AML-193 (cell line): ENCODE measurements around the gene STAM.

ENCODE experiments used
- DNase-seq, 2 experiments: peaks; one replicate each; lab custom pipeline; 2025; lab: John Stamatoyannopoulos, UW

The STAM gene

GRCh38 chr10:17647326-17647725, 3.4 kb downstream of the STAM start:
- DNase-seq = peak; percentile 79 to 83

GRCh38 chr10:17648243-17649035, 4.5 kb downstream of the STAM start:
- DNase-seq = no peak

- no peak for DNase-seq
Observed at GRCh38 chr10:17649052-17649451, 5.1 kb downstream of the STAM start.

- DNase-seq = no peak
Observed at GRCh38 chr10:17649836-17650235, 5.9 kb downstream of the STAM start.

- no peak for DNase-seq
Observed at GRCh38 chr10:17650416-17650815, 6.5 kb downstream of the STAM start.

- no peak for DNase-seq
Observed at GRCh38 chr10:17651896-17652295, 7.9 kb downstream of the STAM start.

GRCh38 chr10:17652585-17652984, 8.6 kb downstream of the STAM start:
- no peak for DNase-seq

GRCh38 chr10:17655009-17655408, 11.1 kb downstream of the STAM start:
- DNase-seq = no peak

GRCh38 chr10:17655567-17656146, 11.7 kb downstream of the STAM start:
- DNase-seq = no peak

- DNase-seq = no peak
Observed at GRCh38 chr10:17657103-17657500, 13.2 kb downstream of the STAM start.

GRCh38 chr10:17659365-17659764, 15.4 kb downstream of the STAM start:
- no peak for DNase-seq

GRCh38 chr10:17660921-17661320, 17.0 kb downstream of the STAM start:
- DNase-seq = no peak

- no peak for DNase-seq
Observed at GRCh38 chr10:17661510-17661909, 17.6 kb downstream of the STAM start.

GRCh38 chr10:17662193-17663138, 18.5 kb downstream of the STAM start:
- no peak for DNase-seq

- no peak for DNase-seq
Observed at GRCh38 chr10:17663450-17663849, 19.5 kb downstream of the STAM start.

GRCh38 chr10:17665747-17666146, 21.8 kb downstream of the STAM start:
- DNase-seq = no peak

- no peak for DNase-seq
Observed at GRCh38 chr10:17668435-17669184, 24.7 kb downstream of the STAM start.

- DNase-seq = no peak
Observed at GRCh38 chr10:17669185-17669872, 25.4 kb downstream of the STAM start.

GRCh38 chr10:17671307-17671706, 27.4 kb downstream of the STAM start:
- DNase-seq = no peak

GRCh38 chr10:17673471-17674061, 29.6 kb downstream of the STAM start:
- no peak for DNase-seq

- no peak for DNase-seq
Observed at GRCh38 chr10:17674566-17674965, 30.6 kb downstream of the STAM start.
